ENCODE measurements around the gene EHD3.

Gene EHD3

DNA sequence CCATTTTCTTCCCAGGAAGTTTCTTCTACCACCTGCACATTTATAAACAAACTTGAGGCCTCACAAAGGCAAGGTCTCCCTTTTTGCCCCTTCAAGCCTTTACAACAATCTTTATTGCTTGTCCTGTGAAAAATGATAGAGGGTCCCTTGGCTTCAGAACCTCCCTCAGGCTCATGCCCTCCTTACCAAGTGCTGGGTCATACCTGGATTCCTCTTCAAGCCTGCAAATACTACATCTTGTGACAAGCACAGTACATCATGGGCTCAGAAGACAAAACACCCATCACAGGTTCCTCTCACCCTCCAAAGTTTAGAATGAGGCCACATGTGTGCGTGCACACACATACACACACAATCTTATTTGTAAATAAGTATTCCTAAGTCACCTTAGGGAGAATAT is 25.7 kb upstream of the EHD3 start:
- Histone ChIP-seq H3K36me3 (ENCODE audit: control insufficient read depth, insufficient read depth, low read length) (no peaks in the 10 kb centered on the region), H3K27ac (ENCODE audit: insufficient read depth, low read depth, low read length, poor library complexity, severe bottlenecking) (no peak overlapping the region), H3K4me1 (ENCODE audit: control insufficient read depth, insufficient read depth, low read length) (no peaks in the 10 kb centered on the region), H3K27me3 (ENCODE audit: control insufficient read depth, insufficient read depth, low read length, poor library complexity, severe bottlenecking) (no peaks in the 10 kb centered on the region), H3K9me3 (ENCODE audit: control insufficient read depth, low read length) (no peaks in the 10 kb centered on the region), H3K4me3 (ENCODE audit: insufficient read depth, low read depth, low read length) (no peak overlapping the region)
- 100% methylated on average over 1 of the region's 1 CpG for WGBS, 2 experiments

DNA sequence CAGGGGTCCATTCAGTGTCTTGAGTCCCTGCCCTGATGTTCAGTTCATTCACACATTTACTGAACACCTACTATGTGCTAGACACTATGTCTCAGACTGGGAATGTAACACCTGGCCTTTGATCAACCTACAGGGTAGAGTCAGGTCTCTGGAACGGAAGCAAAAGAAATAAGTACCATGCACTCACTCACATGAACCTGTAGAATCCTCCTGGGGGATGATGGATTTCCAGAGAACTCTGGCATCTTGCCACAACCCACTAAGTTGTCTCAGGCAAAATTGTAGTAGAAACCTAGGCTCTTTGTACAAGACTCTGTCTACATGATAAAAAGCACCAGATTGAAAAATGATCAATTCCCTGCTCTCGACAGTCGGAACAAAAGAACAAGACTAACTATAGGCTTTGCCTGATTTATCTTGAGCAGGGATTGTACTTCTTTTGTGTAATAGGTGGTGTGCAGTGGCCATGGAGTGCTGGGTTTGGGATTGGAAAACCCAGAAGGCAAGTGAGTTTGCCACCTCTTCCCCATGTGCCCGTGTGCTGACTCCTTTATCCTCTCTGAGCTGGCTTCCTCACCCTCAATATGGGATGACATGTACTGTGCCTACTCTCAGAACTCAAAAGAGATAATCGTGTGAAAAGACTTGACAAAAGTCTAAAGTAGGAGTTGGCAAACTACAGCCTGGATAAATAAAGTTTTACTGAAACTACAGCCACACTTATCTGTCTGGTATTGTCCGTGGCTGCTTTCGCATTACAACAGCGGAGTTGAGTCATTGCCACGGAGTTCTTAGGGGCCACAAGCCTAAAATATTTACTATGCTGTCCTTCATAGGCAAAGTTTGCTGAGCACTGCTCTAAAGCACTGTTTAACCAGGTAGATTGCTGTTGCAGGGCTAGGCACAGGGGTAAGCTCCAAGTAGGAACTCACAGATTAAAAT is 21.0 kb upstream of the EHD3 start:
- 78 to 80% methylated on average over 9 of the region's 9 CpGs for WGBS, 2 experiments
- H3K27ac ChIP-seq (ENCODE audit: insufficient read depth, low read depth, low read length, poor library complexity, severe bottlenecking): no peak overlapping the region

DNA sequence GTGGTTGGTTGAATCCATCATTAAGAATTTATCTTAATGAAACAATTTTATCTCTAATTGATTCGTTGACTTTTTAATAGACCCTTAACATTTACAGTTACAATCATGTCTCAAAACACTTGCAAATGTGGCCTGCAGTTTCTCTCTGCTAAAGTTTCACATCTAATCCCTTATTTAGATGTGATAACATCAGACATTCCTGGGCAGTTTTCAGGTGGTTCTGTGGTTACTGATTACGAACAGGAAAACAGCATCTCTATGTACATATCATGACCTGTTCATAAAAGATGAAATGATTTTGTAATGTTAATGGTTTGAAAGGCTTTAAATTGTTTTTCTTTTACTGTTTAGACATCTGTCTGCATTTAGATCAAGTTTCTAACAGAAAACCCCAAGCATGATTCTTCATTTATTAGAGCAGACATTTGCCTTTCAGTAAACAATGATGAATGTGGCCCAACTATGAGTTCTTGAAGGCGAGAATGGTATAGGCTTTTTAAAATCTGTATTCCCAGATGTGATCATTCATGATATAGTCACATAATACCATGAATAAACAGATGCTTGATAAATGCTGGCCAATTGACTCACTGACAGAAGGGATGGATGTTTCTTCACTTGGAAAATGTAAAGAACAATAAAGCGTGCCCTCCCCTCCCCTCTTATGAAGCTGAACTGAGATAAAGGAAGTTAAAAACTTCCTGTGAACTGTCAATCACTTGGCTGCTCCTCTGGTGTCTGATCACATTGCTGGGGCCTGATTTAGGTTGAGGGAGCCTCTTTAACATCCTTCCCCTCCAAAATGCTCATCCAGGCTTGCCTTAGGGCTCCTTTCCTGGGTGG is 20.1 kb upstream of the EHD3 start:
- Histone ChIP-seq H3K36me3 (ENCODE audit: control insufficient read depth, insufficient read depth, low read length) (no peaks in the 10 kb centered on the region), H3K4me3 (ENCODE audit: insufficient read depth, low read depth, low read length) (no peak overlapping the region), H3K27ac (ENCODE audit: insufficient read depth, low read depth, low read length, poor library complexity, severe bottlenecking) (no peak overlapping the region), H3K4me1 (ENCODE audit: control insufficient read depth, insufficient read depth, low read length) (no peaks in the 10 kb centered on the region), H3K9me3 (ENCODE audit: control insufficient read depth, low read length) (no peaks in the 10 kb centered on the region), H3K27me3 (ENCODE audit: control insufficient read depth, insufficient read depth, low read length, poor library complexity, severe bottlenecking) (no peaks in the 10 kb centered on the region)
- whole genome bisulfite sequencing, 2 experiments: 72 to 73% methylated on average over 2 to 3 of the region's 4 CpGs

More for the DNA sequence above, 21.0 kb upstream of the EHD3 start:
- H3K36me3 ChIP-seq (ENCODE audit: control insufficient read depth, insufficient read depth, low read length): no peaks in the 10 kb centered on the region
- no peaks in the 10 kb centered on the region for H3K27me3 ChIP-seq (ENCODE audit: control insufficient read depth, insufficient read depth, low read length, poor library complexity, severe bottlenecking)
- no peak overlapping the region for H3K4me3 ChIP-seq (ENCODE audit: insufficient read depth, low read depth, low read length)
- H3K9me3 ChIP-seq (ENCODE audit: control insufficient read depth, low read length): no peaks in the 10 kb centered on the region
- H3K4me1 ChIP-seq (ENCODE audit: control insufficient read depth, insufficient read depth, low read length): no peaks in the 10 kb centered on the region

DNA sequence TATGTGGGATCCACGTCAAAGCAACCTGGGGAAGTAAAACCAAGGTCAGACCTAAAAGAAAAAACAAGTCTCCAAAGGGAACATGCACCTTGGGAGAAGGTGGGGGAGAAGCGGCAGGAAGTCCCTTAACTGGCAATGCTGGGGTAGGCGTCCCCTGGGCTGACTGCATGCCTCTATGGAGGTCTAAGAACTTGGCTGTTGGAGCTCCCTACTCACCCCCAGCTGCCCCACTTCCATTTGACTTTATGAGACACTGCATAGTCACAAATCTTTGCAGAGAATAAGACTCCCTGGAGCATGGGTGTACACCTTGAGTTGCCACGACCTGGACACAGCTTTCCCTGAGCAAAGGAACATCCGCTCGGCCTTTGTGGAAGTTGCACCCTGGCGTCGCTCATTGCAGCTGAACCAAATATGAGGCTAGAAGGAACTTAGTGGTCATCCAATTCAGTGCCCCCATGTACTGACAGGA is 19.5 kb upstream of the EHD3 start:
- Histone ChIP-seq H3K4me1 (ENCODE audit: control insufficient read depth, insufficient read depth, low read length) (no peaks in the 10 kb centered on the region), H3K27me3 (ENCODE audit: control insufficient read depth, insufficient read depth, low read length, poor library complexity, severe bottlenecking) (no peaks in the 10 kb centered on the region), H3K4me3 (ENCODE audit: insufficient read depth, low read depth, low read length) (no peak overlapping the region), H3K36me3 (ENCODE audit: control insufficient read depth, insufficient read depth, low read length) (no peaks in the 10 kb centered on the region), H3K9me3 (ENCODE audit: control insufficient read depth, low read length) (no peaks in the 10 kb centered on the region), H3K27ac (ENCODE audit: insufficient read depth, low read depth, low read length, poor library complexity, severe bottlenecking) (no peak overlapping the region)
- whole genome bisulfite sequencing, 2 experiments: 93 to 94% methylated on average over 8 of the region's 8 CpGs

DNA sequence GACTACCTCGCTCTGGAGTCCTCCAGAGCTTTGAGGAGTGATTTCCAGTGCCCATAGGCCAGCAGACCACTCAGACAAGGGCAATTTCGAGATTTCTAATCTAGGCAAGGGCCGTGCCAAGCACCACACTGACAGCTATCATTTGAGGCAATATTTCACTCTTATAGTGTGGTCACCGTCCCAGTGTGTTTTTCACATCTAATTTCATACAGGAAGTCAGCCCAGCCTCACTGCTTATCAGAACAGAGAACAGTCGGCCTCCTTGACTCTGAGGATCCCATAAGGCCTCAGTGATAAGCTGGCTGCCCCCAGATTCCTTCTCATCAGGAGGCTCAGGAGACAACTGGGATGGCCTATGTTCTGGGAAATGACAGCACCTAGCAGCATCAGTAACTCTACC is 17.2 kb upstream of the EHD3 start:
- H3K9me3 ChIP-seq (ENCODE audit: control insufficient read depth, low read length): no peaks in the 10 kb centered on the region
- H3K36me3 ChIP-seq (ENCODE audit: control insufficient read depth, insufficient read depth, low read length): no peaks in the 10 kb centered on the region
- no peaks in the 10 kb centered on the region for H3K27me3 ChIP-seq (ENCODE audit: control insufficient read depth, insufficient read depth, low read length, poor library complexity, severe bottlenecking)
- no peaks in the 10 kb centered on the region for H3K4me1 ChIP-seq (ENCODE audit: control insufficient read depth, insufficient read depth, low read length)
- 94% methylated on average over 5 of the region's 5 CpGs for WGBS, 2 experiments
- H3K4me3 ChIP-seq (ENCODE audit: insufficient read depth, low read depth, low read length): no peak overlapping the region
- H3K27ac ChIP-seq (ENCODE audit: insufficient read depth, low read depth, low read length, poor library complexity, severe bottlenecking): no peak overlapping the region

DNA sequence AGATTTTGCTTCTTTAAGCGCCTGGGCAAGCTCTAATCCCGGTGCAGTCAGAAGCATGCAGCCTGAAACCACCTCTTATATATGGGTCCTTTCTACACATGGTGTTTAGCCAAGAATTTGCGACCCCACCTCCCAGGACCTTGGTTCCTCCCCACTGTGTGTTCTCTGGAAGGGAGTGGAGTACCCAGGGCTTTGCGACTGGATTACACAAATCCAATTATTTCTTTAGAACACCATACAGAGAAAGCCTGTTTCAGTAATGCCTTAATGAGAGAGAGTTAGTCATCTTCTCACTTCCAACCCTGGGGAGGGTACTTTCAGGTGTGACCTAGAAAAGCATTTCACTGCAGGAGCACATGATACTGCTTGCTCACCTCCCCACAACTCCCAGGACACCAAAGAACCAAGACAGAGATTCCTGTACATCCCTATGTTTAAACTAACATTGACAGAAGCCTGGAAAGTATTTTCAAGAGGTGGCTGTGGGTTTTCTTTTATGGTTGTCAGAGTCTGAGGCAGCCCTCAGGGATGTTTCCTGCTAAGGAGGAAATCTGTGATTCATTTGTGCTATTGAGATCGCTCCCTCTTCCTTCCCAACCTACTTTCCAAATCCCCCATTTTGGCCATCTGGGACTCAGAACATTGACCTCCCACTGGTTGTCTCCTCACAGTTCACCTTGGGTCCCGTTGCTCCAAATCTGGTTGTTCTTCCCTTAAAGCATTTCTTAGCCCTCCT is 16.3 kb upstream of the EHD3 start, which contains the start of gene CAPN14:
TSS of gene CAPN14 (minus strand) at position 51 of the 736 bp plus-strand sequence. CDS start 12,068 bp downstream, outside the sequence.
- Histone ChIP-seq H3K4me1 (ENCODE audit: control insufficient read depth, insufficient read depth, low read length) (no peaks in the 10 kb centered on the region), H3K9me3 (ENCODE audit: control insufficient read depth, low read length) (no peaks in the 10 kb centered on the region), H3K27ac (ENCODE audit: insufficient read depth, low read depth, low read length, poor library complexity, severe bottlenecking) (no peak within 1 kb of the TSS), H3K4me3 (ENCODE audit: insufficient read depth, low read depth, low read length) (no peak within 1 kb of the TSS), H3K27me3 (ENCODE audit: control insufficient read depth, insufficient read depth, low read length, poor library complexity, severe bottlenecking) (no peaks in the 10 kb centered on the region), H3K36me3 (ENCODE audit: control insufficient read depth, insufficient read depth, low read length) (no peaks in the 10 kb centered on the region)
- 83 to 85% methylated on average over 5 to 6 of the region's 6 CpGs for WGBS, 2 experiments

DNA sequence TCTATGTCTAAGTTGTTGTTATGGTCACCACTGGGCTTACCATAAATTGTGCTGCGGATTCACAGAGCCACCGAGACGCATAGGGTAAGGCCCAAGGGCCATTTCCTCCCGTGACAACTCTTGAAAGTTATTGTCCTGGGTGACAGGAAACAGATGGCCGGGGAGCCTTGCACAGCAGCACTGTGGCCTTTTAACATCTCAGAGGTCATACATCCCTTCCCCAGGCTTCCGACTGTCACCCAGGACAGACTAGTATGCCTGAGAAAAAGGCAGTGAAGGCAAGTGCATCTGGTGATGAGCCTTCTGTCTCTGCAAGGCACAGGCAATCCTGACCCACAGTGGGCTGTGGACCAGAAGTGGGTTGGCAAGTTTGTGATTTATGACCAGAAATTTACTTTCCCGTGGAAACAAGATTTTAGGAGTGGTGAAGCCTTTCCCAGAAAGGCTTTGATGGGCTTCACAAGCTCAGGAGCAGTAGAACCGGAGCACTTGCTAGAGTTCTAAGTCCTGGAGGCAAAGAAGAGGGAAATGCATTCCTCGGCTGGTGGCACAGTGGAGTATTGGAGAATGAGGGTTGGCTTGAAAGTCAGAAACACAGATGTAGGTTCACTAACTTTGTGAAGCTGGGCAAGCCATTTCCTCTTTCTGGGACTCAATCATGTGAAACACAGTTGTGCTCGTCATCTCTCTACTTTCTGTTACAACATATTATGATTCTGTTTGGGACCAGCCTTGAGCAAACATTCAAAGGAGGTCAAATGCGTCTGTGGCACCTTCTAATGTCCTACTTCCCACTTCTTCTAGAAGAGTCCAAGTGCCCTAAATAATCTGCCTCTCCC is 14.6 kb upstream of the EHD3 start:
- 91 to 93% methylated on average over 11 of the region's 11 CpGs for WGBS, 2 experiments
- Histone ChIP-seq H3K27me3 (ENCODE audit: control insufficient read depth, insufficient read depth, low read length, poor library complexity, severe bottlenecking) (no peaks in the 10 kb centered on the region), H3K27ac (ENCODE audit: insufficient read depth, low read depth, low read length, poor library complexity, severe bottlenecking) (no peak overlapping the region), H3K4me1 (ENCODE audit: control insufficient read depth, insufficient read depth, low read length) (no peaks in the 10 kb centered on the region), H3K36me3 (ENCODE audit: control insufficient read depth, insufficient read depth, low read length) (no peaks in the 10 kb centered on the region), H3K4me3 (ENCODE audit: insufficient read depth, low read depth, low read length) (no peak overlapping the region), H3K9me3 (ENCODE audit: control insufficient read depth, low read length) (no peaks in the 10 kb centered on the region)

DNA sequence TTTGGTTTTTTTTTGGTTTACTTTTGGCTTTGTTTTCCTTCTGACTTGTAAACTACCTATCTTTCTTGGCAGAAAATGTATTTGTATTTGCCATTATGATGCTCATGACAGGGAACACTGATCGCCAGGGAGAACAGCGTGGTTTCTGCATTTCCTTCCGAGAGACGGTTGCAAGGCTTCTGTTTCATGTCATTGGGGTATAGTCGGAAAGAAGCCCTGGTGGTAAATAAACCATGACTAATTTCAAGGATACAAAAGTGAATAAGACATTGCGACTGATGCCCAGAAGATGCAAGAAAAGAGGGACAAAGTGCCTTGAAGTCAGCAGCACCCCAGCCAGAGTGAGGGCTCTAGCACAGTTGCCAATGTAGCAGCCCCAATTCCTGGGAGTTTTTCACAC is 12.4 kb upstream of the EHD3 start:
- Histone ChIP-seq H3K4me3 (ENCODE audit: insufficient read depth, low read depth, low read length) (no peak overlapping the region), H3K9me3 (ENCODE audit: control insufficient read depth, low read length) (no peaks in the 10 kb centered on the region), H3K36me3 (ENCODE audit: control insufficient read depth, insufficient read depth, low read length) (no peaks in the 10 kb centered on the region), H3K27me3 (ENCODE audit: control insufficient read depth, insufficient read depth, low read length, poor library complexity, severe bottlenecking) (no peaks in the 10 kb centered on the region), H3K4me1 (ENCODE audit: control insufficient read depth, insufficient read depth, low read length) (no peaks in the 10 kb centered on the region), H3K27ac (ENCODE audit: insufficient read depth, low read depth, low read length, poor library complexity, severe bottlenecking) (no peak overlapping the region)
- 78 to 81% methylated on average over 6 of the region's 6 CpGs for WGBS, 2 experiments

DNA sequence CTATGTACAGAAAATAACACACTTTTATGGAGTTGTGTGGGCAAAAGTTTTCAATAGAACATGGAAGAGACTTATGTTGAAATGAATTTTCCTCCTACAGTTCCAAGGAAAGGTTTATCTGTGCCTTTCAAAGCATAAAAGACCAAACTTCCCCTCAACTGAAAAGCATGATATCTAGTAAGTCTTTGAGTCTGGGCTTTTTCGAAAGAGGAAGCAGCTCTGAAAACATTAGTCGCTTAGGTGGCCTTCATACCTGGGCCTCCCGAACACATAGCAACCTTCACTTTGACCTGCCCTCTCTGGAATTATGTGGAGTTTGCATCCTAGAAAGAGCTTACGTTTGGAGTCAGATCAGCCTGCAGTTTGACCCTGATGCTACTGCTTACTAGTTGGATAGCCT is 11.9 kb upstream of the EHD3 start:
- no peak overlapping the region for H3K4me3 ChIP-seq (ENCODE audit: insufficient read depth, low read depth, low read length)
- no peaks in the 10 kb centered on the region for H3K4me1 ChIP-seq (ENCODE audit: control insufficient read depth, insufficient read depth, low read length)
- H3K27me3 ChIP-seq (ENCODE audit: control insufficient read depth, insufficient read depth, low read length, poor library complexity, severe bottlenecking): no peaks in the 10 kb centered on the region
- WGBS, 2 experiments: 91 to 97% methylated on average over 4 of the region's 4 CpGs
- H3K36me3 ChIP-seq (ENCODE audit: control insufficient read depth, insufficient read depth, low read length): no peaks in the 10 kb centered on the region
- H3K27ac ChIP-seq (ENCODE audit: insufficient read depth, low read depth, low read length, poor library complexity, severe bottlenecking): no peak overlapping the region
- H3K9me3 ChIP-seq (ENCODE audit: control insufficient read depth, low read length): no peaks in the 10 kb centered on the region
